HCT116 (cell line): Measurements from ENCODE around the gene LRRN1.

Source experiments
- CEBPB ChIP-seq: IDR thresholded peaks from 2 replicates; pipeline ENCODE4 v1.6.1; 2012; ENCODE audit warnings: low read depth
- ELF1 ChIP-seq: IDR thresholded peaks from 2 replicates; pipeline ENCODE4 v1.6.1; 2012; ENCODE audit warnings: low read depth, borderline replicate concordance
- EZH2 ChIP-seq: fragments of 200-600 bp; sonication (generic); IDR thresholded peaks from 2 replicates; pipeline ENCODE4 v1.6.1; 2017; ENCODE audit warnings: antibody characterized with exemption, mixed run types
- EZH2phosphoT487 ChIP-seq: fragments of 200-600 bp; IDR thresholded peaks from 2 replicates; pipeline ENCODE4 v1.6.1; 2018; ENCODE audit warnings: antibody characterized with exemption, borderline replicate concordance
- POLR2A ChIP-seq: IDR thresholded peaks from 2 replicates; pipeline ENCODE4 v1.7.0; 2011; ENCODE audit warnings: borderline replicate concordance; ENCODE audit not compliant: insufficient read depth, insufficient read length; ENCODE audit errors: extremely low read depth
- POLR2AphosphoS5 ChIP-seq: IDR thresholded peaks from 2 replicates; pipeline ENCODE4 v1.6.1; 2011; ENCODE audit warnings: mild to moderate bottlenecking, low read depth, low read length, moderate library complexity
- RAD21 ChIP-seq: IDR thresholded peaks from 2 replicates; pipeline ENCODE4 v1.6.1; 2012; ENCODE audit warnings: low read depth, mild to moderate bottlenecking
- SRF ChIP-seq: IDR thresholded peaks from 2 replicates; pipeline ENCODE4 v1.6.1; 2012; ENCODE audit warnings: low read depth
- ZFX ChIP-seq: fragments of 450-650 bp; IDR thresholded peaks from 2 replicates; pipeline ENCODE4 v1.6.1; 2017
- ZNF274 ChIP-seq: fragments of 200-500 bp; sonication (Bioruptor generic); IDR thresholded peaks from 2 replicates; pipeline ENCODE4 v1.6.1; 2014; ENCODE audit warnings: mild to moderate bottlenecking, low read depth, low read length, inconsistent platforms
- TF ChIP-seq, protein P1 (sequence below), 3 experiments: fragments of 200-600 bp in 1 of 3; sonication (generic) in 1 of 3; IDR thresholded peaks in 2 of 3; conservative IDR thresholded peaks in 1 of 3; 2 replicates each; pipeline ENCODE4 v1.5.1; 2012 to 2017; ENCODE audit warnings: low read depth in 2 of 3, low read length in 2 of 3, antibody characterized with exemption in 1 of 3, borderline replicate concordance in 1 of 3, control low read depth in 1 of 3, mild to moderate bottlenecking in 1 of 3, mixed read lengths in 1 of 3, mixed run types in 1 of 3, moderate library complexity in 1 of 3; ENCODE audit not compliant: insufficient read depth in 1 of 3

- TF ChIP-seq, protein P1, sequence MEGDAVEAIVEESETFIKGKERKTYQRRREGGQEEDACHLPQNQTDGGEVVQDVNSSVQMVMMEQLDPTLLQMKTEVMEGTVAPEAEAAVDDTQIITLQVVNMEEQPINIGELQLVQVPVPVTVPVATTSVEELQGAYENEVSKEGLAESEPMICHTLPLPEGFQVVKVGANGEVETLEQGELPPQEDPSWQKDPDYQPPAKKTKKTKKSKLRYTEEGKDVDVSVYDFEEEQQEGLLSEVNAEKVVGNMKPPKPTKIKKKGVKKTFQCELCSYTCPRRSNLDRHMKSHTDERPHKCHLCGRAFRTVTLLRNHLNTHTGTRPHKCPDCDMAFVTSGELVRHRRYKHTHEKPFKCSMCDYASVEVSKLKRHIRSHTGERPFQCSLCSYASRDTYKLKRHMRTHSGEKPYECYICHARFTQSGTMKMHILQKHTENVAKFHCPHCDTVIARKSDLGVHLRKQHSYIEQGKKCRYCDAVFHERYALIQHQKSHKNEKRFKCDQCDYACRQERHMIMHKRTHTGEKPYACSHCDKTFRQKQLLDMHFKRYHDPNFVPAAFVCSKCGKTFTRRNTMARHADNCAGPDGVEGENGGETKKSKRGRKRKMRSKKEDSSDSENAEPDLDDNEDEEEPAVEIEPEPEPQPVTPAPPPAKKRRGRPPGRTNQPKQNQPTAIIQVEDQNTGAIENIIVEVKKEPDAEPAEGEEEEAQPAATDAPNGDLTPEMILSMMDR (IDR thresholded peaks at IDR 0.05 in 2 of 3, conservative IDR thresholded peaks at IDR 0.05 in 1 of 3; ENCODE audit: borderline replicate concordance in 1 of 3, insufficient read depth in 1 of 3, low read depth in 2 of 3, low read length in 2 of 3), result no peak
- TF ChIP-seq POLR2A (no peak), ZFX (no peak), ZNF274 (no peak), RAD21 (no peak), EZH2phosphoT487 (no peak), CEBPB (no peak), ELF1 (no peak), POLR2AphosphoS5 (no peak), EZH2 (no peak), SRF (no peak)
These were observed 61.0 kb downstream of the LRRN1 start for GRCh38 chr3:3860235-3860634.
